GM21723 (cell line): Measurements from ENCODE around the gene XCR1.

Experiments
- ATAC-seq: cut with Tn5 transposase; IDR thresholded peaks from one replicate; pipeline ENCODE4 v1.9.1; 2021; ENCODE audit warnings: mild to moderate bottlenecking, moderate library complexity; ENCODE audit not compliant: unreplicated experiment

XCR1 gene

GRCh38 chr3:45984331-45985312 lies 42.7 kb downstream of the XCR1 start:
- ATAC-seq, result no peak

- ATAC-seq, result no peak
Observed at GRCh38 chr3:45983770-45984169, 43.5 kb downstream of the XCR1 start.

GRCh38 chr3:45981346-45982074 lies 45.8 kb downstream of the XCR1 start:
- no peak for ATAC-seq

GRCh38 chr3:45980819-45981218 lies 46.5 kb downstream of the XCR1 start:
- ATAC-seq, result no peak

- no peak for ATAC-seq
Observed at GRCh38 chr3:45980229-45980813, 47.0 kb downstream of the XCR1 start.

- ATAC-seq, result no peak
Observed at GRCh38 chr3:45979378-45979777, 47.9 kb downstream of the XCR1 start.

- no peak for ATAC-seq
Observed at GRCh38 chr3:45978006-45978761, 49.1 kb downstream of the XCR1 start.

GRCh38 chr3:45976191-45977091 lies 50.8 kb downstream of the XCR1 start:
- ATAC-seq, result no peak

- ATAC-seq, result no peak
Observed at GRCh38 chr3:45975686-45976085, 51.6 kb downstream of the XCR1 start.

- no peak for ATAC-seq
Observed at GRCh38 chr3:45974686-45975085, 52.6 kb downstream of the XCR1 start.

GRCh38 chr3:45972534-45973402 lies 54.5 kb downstream of the XCR1 start:
- no peak for ATAC-seq

- no peak for ATAC-seq
Observed at GRCh38 chr3:45969953-45970352, 57.3 kb downstream of the XCR1 start.

GRCh38 chr3:45969116-45969515 lies 58.2 kb downstream of the XCR1 start:
- ATAC-seq, result no peak

- ATAC-seq, result no peak
Observed at GRCh38 chr3:45968706-45969105, 58.6 kb downstream of the XCR1 start.

- ATAC-seq, result no peak
Observed at GRCh38 chr3:45968149-45968548, 59.1 kb downstream of the XCR1 start.

- ATAC-seq, result no peak
Observed at GRCh38 chr3:45967724-45968123, 59.6 kb downstream of the XCR1 start.
